GM12874 (cell line): ENCODE results near the gene TAC4.
A peak's percentile ranks its signal among the peaks of the same experiment; 100 is the strongest.

Experiments
- TF ChIP-seq, protein P1 (sequence below): IDR thresholded peaks from 2 replicates; pipeline ENCODE4 v1.5.1; 2011; ENCODE audit warnings: low read depth, mild to moderate bottlenecking, control low read depth, low read length, moderate library complexity; ENCODE audit not compliant: insufficient read depth

TAC4 gene

DNA sequence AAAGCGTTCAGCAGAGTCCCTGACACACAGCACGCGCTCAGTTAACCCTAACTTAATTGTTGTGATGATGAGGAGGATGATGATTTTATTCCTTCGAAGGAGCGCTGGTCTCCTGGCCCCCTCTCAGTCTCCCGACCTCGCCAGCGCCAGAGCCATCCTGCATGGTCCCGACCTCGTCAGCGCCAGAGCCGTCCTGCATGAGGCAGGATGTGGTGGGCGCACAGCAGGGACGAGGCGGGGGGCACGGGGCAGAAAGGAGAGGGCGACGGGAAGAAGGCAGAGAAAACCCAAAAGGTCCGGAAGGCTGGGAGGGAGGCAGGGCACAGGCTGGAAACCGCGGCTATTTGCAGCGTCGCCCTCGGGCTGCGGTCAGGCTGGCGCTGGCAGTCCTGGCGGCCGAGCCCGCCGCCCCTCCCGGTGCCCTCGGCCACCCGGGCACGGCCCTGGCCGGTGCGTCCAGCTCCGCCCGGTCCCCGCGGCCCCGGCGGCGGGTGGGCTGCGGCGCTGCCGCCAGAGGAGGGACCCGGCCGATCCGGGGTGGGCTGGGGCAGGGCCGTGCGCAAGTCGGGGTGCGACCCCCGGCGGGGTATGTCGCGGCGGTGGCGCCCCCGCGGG lies 3.0 kb upstream of the TAC4 start:
- TF ChIP-seq, protein P1, sequence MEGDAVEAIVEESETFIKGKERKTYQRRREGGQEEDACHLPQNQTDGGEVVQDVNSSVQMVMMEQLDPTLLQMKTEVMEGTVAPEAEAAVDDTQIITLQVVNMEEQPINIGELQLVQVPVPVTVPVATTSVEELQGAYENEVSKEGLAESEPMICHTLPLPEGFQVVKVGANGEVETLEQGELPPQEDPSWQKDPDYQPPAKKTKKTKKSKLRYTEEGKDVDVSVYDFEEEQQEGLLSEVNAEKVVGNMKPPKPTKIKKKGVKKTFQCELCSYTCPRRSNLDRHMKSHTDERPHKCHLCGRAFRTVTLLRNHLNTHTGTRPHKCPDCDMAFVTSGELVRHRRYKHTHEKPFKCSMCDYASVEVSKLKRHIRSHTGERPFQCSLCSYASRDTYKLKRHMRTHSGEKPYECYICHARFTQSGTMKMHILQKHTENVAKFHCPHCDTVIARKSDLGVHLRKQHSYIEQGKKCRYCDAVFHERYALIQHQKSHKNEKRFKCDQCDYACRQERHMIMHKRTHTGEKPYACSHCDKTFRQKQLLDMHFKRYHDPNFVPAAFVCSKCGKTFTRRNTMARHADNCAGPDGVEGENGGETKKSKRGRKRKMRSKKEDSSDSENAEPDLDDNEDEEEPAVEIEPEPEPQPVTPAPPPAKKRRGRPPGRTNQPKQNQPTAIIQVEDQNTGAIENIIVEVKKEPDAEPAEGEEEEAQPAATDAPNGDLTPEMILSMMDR: no peak

DNA sequence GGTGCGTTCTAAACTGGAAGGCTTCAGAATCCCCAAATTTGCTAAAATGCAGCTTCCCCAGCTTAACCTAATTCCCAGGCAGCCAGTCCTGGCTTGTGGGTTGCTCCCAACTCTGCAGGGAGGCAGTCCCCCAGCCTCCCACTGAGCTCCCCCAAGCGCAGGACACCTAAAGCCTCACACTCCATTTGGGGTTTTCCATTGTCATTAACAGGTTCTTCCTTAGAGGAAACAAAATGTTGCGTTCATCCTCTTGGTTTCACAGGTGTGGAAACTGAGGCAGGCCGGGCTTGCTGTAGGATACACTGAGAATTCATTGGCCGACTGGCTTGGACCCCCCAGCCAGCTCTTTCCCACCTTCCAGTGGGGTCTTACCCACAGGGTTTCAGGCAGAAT lies 2.3 kb upstream of the TAC4 start:
- TF ChIP-seq, protein P1: no peak

DNA sequence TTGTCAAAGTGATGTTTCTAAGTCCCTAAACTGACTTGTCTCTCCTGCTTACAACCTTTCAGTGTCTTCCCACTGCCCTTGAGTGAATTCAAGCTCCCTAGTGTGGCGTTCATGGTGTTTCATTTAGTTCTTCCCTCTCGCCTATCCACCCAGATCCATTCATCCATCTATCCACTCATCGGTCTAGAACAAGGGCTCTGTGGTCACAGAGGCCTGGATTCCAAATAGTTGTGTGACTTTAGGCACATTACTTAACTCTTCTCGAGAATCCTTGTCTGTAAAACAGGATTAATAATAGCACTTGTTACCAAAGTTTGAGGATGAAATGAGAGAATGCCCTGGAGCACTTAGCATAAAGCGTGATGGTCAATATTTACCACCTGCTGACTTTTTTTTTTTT lies 870 bp upstream of the TAC4 start:
- TF ChIP-seq, protein P1: no peak

- TF ChIP-seq, protein P1: no peak
Measured at GRCh38 chr17:49846938-49847712, 744 bp downstream of the TAC4 start.

DNA sequence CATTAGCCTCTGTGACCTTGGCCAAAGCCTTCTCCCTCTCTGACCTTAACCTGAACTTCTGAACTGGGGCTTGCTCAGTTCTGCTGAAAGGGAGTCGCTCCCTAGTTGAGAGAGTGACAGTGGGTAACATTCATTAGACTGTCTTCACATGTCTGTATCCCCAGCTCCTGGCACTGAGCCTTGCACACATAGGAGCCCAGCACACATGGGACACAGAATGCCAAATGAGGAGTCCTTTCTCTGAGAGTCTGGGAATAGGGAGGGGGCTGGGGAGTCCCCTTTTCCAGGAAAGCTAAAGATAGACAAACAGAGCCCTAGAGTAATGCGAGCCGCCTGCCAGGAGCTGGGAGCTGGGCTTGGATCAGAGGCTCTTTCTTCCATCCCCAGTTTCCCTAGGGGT lies 2.5 kb downstream of the TAC4 start:
- TF ChIP-seq, protein P1: no peak

GRCh38 chr17:49843774-49844350 lies 4.0 kb downstream of the TAC4 start:
- TF ChIP-seq, protein P1: peak; percentile 59

GRCh38 chr17:49842846-49843245 lies 5.0 kb downstream of the TAC4 start:
- TF ChIP-seq, protein P1: no peak
